GM13976 (cell line): ENCODE data around the gene GOLT1A.

Source experiments
- DNase-seq: peaks from one replicate; pipeline ENCODE4 v3.0.0; 2012; ENCODE audit warnings: low spot score
- in situ Hi-C: fragments of 300-500 bp; cut with MboI; formaldehyde crosslinking; loops from one replicate; pipeline ENCODE4 v1.12.0; 2022; ENCODE audit warnings: low sequenced_read_pairs, mixed read lengths, inconsistent platforms; ENCODE audit not compliant: unreplicated experiment
- TF ChIP-seq, protein P1 (sequence below): IDR thresholded peaks from 2 replicates; pipeline ENCODE4 v1.5.1; 2012; ENCODE audit warnings: borderline replicate concordance, mild to moderate bottlenecking; ENCODE audit not compliant: insufficient read depth; ENCODE audit errors: extremely low read depth, missing control alignments, control extremely low read depth

The GOLT1A gene

DNA sequence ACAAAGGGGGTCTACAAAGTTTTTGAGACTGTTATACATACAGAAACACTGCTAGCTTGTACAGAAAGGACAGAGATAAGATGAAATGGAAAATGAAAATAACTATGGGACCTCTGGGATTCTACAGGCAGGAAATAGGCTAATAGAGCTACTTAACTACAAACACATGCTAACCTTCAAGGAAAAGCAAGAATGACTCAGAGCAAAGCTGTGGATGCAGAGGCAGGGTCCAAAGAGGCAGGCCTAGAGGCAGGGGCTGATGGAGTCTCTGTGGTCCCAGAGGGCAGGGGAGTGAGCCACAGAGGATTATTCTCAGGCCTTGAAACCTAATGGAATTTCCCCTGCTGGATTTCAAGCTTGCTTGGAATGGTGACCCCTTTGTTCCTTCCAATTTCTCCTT is 18.7 kb upstream of the GOLT1A start:
- DNase-seq = no peak
- TF ChIP-seq, protein P1, sequence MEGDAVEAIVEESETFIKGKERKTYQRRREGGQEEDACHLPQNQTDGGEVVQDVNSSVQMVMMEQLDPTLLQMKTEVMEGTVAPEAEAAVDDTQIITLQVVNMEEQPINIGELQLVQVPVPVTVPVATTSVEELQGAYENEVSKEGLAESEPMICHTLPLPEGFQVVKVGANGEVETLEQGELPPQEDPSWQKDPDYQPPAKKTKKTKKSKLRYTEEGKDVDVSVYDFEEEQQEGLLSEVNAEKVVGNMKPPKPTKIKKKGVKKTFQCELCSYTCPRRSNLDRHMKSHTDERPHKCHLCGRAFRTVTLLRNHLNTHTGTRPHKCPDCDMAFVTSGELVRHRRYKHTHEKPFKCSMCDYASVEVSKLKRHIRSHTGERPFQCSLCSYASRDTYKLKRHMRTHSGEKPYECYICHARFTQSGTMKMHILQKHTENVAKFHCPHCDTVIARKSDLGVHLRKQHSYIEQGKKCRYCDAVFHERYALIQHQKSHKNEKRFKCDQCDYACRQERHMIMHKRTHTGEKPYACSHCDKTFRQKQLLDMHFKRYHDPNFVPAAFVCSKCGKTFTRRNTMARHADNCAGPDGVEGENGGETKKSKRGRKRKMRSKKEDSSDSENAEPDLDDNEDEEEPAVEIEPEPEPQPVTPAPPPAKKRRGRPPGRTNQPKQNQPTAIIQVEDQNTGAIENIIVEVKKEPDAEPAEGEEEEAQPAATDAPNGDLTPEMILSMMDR = no peak
- in situ Hi-C loops = no loop called here

DNA sequence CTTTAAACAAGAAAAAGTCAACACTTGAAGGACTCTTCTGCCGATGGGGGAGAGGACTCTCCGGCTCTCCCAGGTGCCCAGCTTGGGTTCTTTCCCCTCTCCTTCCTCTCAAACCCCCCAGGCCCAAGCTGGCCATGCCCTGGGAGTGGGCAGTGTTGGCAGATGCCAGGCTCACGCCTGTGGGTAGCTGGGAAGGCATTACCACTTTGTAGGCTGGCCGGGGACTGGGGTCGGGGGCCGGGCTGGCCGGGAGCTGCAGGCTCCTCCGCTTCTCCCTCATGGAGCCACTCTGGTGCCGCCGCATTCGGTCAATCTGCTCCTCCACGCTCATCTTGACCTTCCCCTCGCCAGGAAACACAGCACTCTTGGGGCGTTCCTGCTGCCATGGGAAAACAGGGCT is 16.4 kb upstream of the GOLT1A start:
- in situ Hi-C loops = no loop called here
- TF ChIP-seq, protein P1 = no peak
- DNase-seq = no peak

DNA sequence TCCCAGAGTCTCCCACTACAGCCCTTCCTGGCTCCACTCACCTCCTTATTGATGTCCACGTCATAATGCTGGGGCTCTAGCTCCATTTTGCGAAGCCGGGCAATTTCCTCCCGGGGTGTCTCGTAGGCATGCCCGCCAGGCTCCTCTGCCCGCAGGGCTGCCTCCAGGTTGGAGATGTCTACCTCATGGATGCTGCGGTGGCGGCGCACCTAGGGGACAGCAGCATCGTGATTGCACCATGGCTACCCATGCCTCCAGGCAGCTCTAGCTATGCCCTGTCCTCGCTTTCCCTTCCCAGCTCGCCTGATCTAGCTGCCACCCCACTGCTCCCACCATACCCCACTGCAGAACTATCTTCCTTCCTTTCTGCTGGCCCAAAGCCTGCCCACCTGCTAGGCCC is 15.1 kb upstream of the GOLT1A start:
- TF ChIP-seq, protein P1 = no peak
- in situ Hi-C loops = no loop called here
- no peak for DNase-seq

GRCh38 chr1:204227996-204228785 is 14.4 kb upstream of the GOLT1A start:
- DNase-seq = no peak
- in situ Hi-C loops = no loop called here
- TF ChIP-seq, protein P1 = no peak

DNA sequence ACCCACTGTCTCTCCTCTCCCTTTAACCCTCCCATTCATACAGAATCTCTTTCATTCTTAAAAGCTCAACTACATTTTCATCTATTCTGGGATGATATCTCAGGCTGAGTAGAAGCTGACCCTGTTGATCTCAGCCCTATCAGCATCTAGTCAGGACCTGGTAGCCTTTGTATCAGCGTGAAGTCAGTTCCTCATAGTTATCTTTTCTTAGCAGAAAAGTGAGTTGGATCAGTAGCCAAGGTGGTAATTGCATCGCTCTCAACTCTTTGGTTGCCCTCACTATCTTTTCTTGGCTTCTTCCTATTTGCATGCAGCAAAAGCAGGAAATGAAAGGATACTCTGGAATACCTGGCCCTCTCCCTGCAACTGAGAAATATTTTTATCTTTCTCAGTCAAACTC is 13.6 kb upstream of the GOLT1A start:
- in situ Hi-C loops = no loop called here
- no peak for DNase-seq
- TF ChIP-seq, protein P1 = no peak

GRCh38 chr1:204225841-204226735 is 12.3 kb upstream of the GOLT1A start:
- DNase-seq = no peak
- TF ChIP-seq, protein P1 = no peak
- in situ Hi-C loops = no loop called here
